Cortex of kidney (tissue), 1 donor: ENCODE results near the gene FHAD1.

ENCODE experiments used
- DNase-seq: peaks from one replicate; lab custom pipeline; 2025; lab: John Stamatoyannopoulos, UW

FHAD1 gene

DNA sequence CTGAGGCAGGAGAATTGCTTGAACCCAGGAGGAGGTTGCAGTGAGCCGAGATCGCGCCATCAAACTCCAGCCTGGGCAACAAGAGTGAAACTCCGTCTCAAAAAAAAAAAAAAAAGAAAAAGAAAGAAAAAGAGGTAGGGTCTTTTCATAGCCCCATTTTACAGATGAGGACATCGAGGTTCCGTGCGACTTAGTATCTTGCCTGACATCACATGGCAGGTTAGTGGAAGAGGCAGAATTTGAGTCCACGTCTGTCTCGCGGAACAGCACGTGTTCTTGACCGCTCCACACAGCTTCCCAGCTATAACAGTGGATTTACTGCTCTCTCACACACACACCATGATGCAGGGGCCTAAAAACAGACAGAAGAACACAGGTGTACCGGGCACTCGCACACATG is 192.3 kb downstream of the FHAD1 start:
- no peak for DNase-seq

DNA sequence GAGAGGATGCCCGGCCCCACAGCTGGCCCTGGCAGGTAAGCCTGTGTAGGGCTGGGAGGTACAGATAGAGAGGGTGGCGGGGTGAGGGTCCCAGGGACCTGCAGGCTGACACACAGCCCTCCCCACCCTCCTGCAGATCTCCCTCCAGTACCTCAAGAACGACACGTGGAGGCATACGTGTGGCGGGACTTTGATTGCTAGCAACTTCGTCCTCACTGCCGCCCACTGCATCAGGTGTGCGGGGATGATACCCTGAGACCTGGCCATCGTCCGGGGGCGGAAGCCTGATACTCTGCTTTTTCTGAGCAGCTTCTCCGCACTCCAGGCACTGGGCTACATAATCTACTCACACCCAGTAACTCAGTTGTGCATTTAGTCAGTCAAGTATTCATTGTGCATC is 193.3 kb downstream of the FHAD1 start:
- no peak for DNase-seq

DNA sequence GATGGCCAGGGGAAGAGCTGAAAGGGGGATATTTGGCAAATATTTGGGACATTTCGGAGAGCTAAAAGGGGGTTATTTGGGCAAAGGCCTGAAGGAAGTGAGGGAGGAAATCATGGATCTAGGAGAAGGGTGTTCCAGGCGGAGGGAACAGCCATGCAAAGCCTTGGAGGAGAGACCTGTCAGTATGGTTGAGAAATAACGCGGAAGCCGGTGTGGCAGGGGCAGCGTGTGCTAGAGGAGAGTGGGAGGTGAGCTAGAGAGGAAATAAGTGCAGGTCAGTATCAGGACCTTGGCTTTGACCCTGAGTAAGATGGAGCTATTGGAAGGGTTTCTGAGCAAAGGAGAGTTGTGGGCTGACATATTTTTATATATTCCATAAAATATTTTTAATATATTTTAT is 194.2 kb downstream of the FHAD1 start:
- DNase-seq: no peak

GRCh38 chr1:15442119-15442518 is 195.1 kb downstream of the FHAD1 start:
- DNase-seq: no peak

GRCh38 chr1:15442759-15443158 is 195.7 kb downstream of the FHAD1 start:
- no peak for DNase-seq

DNA sequence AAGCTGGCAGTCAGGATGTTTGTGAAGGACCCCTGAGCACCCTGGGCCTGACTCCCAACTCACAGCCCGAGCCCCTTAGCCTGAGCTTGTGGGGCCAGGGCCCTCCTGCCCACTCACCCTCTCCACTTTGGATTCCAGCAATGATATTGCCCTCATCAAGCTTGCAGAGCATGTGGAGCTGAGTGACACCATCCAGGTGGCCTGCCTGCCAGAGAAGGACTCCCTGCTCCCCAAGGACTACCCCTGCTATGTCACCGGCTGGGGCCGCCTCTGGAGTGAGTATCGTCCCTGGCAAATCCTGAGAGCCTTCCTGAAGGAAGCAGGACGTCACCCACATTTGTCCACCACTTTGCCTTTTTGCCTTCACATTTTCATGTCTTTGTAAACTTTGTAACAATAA is 196.3 kb downstream of the FHAD1 start:
- no peak for DNase-seq

- DNase-seq: no peak
These were observed 197.7 kb downstream of the FHAD1 start for GRCh38 chr1:15444468-15445389.

DNA sequence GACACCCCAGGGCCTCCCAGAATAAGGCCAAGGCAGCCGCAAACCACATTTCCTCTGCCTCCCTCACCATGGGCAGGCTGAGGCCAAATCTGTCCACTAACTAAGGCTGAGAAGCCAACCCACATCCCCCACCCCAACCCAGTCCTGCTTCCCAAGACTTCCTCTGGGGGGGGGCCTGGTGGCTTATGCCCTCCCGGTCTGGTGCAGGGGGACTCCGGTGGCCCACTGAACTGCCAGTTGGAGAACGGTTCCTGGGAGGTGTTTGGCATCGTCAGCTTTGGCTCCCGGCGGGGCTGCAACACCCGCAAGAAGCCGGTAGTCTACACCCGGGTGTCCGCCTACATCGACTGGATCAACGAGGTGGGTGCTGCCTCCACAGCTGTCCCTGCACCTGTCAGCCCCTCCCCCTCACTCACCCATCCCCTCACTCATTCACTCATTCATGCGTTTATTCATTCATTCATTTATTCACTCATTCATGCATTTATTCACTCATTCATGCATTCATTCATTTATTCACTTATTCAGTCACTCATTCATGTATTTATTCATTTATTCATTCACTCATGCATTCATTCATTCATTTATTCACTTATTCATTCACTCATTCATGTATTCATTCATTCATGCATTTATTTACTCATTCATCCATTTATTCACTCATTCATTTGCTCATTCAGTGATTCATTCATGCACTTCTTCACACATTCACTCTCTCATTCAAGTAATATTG is 198.5 kb downstream of the FHAD1 start:
- DNase-seq: no peak

DNA sequence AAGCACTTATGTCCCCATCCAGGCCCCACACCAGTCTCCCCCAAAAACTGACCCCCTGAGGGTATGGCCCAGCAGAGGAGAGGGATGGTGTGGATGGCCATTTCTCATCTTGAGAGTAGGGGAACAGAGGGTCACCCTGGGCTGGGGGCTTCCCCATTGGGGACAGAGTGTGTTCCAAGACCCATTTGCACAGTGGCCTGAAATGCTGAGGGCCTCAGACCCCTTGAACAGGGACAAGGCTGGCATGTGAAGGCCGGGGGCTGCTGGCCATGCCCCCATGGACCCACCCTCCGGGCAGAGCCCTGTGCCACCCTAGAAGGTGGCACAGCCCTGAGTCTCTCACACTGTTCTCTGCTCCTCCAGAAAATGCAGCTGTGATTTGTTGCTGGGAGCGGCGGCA is 199.2 kb downstream of the FHAD1 start:
- DNase-seq: no peak
